Activated T-helper 2 cell treated with anti-CD3 and anti-CD28 coated beads, Interferon-gamma antibody, Interleukin-2, Interleukin-4, amounts not matched to agents 10 μg/mL and 5 μg/mL and 100 μg/mL, durations not matched to agents 14 hours and 24 hours and 36 hours (primary cell): Measurements from ENCODE around the gene UNC5C. TPM values are rescaled to one million over a fixed set of nuclear protein-coding genes. Genes with fewer than 3 reads are reported as not detected.

Experiments
- DNase-seq: peaks from one replicate; pipeline ENCODE4 v3.0.0; 2021; ENCODE audit warnings: low spot score
- H3K27ac Mint-ChIP-seq: one replicate; pipeline ENCODE4 v1.8.0; 2021; ENCODE audit warnings: mixed read lengths
- H3K27me3 Mint-ChIP-seq: one replicate; pipeline ENCODE4 v1.8.0; 2021; ENCODE audit warnings: low read depth, mixed read lengths
- H3K36me3 Mint-ChIP-seq: one replicate; pipeline ENCODE4 v1.8.0; 2021; ENCODE audit warnings: low read depth, mixed read lengths
- H3K4me1 Mint-ChIP-seq: one replicate; pipeline ENCODE4 v1.8.0; 2021; ENCODE audit warnings: low read depth, mixed read lengths
- H3K4me3 Mint-ChIP-seq: one replicate; pipeline ENCODE4 v1.8.0; 2021; ENCODE audit warnings: low read depth, mild to moderate bottlenecking, moderate library complexity, mixed read lengths
- H3K9me3 Mint-ChIP-seq: one replicate; pipeline ENCODE4 v1.8.0; 2021; ENCODE audit warnings: mixed read lengths
- intact Hi-C: fragments of 100-400 bp; cut with micrococcal nuclease; formaldehyde crosslinking; loops from one replicate; pipeline ENCODE4 v1.15.1; 2023
- total RNA-seq: library from RNA; stranded (reverse); gene quantifications from 2 replicates; pipeline ENCODE4 v1.2.3, GENCODE V29; 2022

The UNC5C gene
- total RNA-seq, 1 donor from 2014 or later = 0.11 TPM

- no peak overlapping the region for H3K27ac Mint-ChIP-seq
- H3K36me3 Mint-ChIP-seq = no peaks in the 10 kb centered on the region
- no peak for DNase-seq
- H3K4me3 Mint-ChIP-seq = no peak overlapping the region
- H3K4me1 Mint-ChIP-seq = no peaks in the 10 kb centered on the region
- intact Hi-C loops = no loop called here
- no peaks in the 10 kb centered on the region for H3K9me3 Mint-ChIP-seq
- peaks cover 50% of the 10 kb centered on the region for H3K27me3 Mint-ChIP-seq
These were observed 6.7 kb downstream of the UNC5C start for GRCh38 chr4:95541889-95542607.

- Mint-ChIP-seq H3K27ac (no peak overlapping the region), H3K27me3 (peaks cover 41% of the 10 kb centered on the region), H3K4me1 (no peaks in the 10 kb centered on the region), H3K4me3 (no peak overlapping the region), H3K36me3 (no peaks in the 10 kb centered on the region), H3K9me3 (no peaks in the 10 kb centered on the region)
- intact Hi-C loops = no loop called here
- DNase-seq = no peak
These were observed 7.7 kb downstream of the UNC5C start for GRCh38 chr4:95541094-95541493.

GRCh38 chr4:95540227-95540626, 8.5 kb downstream of the UNC5C start:
- Mint-ChIP-seq H3K4me1 (no peaks in the 10 kb centered on the region), H3K27me3 (peaks cover 34% of the 10 kb centered on the region)
- intact Hi-C loops = no loop called here

GRCh38 chr4:95539106-95539505, 9.7 kb downstream of the UNC5C start:
- no peak for DNase-seq
- Mint-ChIP-seq H3K9me3 (no peaks in the 10 kb centered on the region), H3K27ac (no peak overlapping the region), H3K4me1 (no peaks in the 10 kb centered on the region), H3K4me3 (no peak overlapping the region), H3K36me3 (no peaks in the 10 kb centered on the region), H3K27me3 (peaks cover 33% of the 10 kb centered on the region)
- intact Hi-C loops = no loop called here

More at GRCh38 chr4:95540227-95540626, 8.5 kb downstream of the UNC5C start:
- Mint-ChIP-seq H3K27ac (no peak overlapping the region), H3K4me3 (no peak overlapping the region), H3K36me3 (no peaks in the 10 kb centered on the region), H3K9me3 (no peaks in the 10 kb centered on the region)
- DNase-seq = no peak

- Mint-ChIP-seq H3K4me1 (no peaks in the 10 kb centered on the region), H3K9me3 (no peaks in the 10 kb centered on the region), H3K27ac (no peak overlapping the region), H3K27me3 (peaks cover 32% of the 10 kb centered on the region), H3K36me3 (no peaks in the 10 kb centered on the region), H3K4me3 (no peak overlapping the region)
- DNase-seq = no peak
- intact Hi-C loops = no loop called here
These were observed 10.8 kb downstream of the UNC5C start for GRCh38 chr4:95537863-95538488.

GRCh38 chr4:95537191-95537590, 11.6 kb downstream of the UNC5C start:
- no peak overlapping the region for H3K27ac Mint-ChIP-seq
- no peak overlapping the region for H3K4me3 Mint-ChIP-seq
- intact Hi-C loops = no loop called here
- DNase-seq = no peak
- no peaks in the 10 kb centered on the region for H3K4me1 Mint-ChIP-seq
- peaks cover 26% of the 10 kb centered on the region for H3K27me3 Mint-ChIP-seq
- H3K9me3 Mint-ChIP-seq = no peaks in the 10 kb centered on the region
- H3K36me3 Mint-ChIP-seq = no peaks in the 10 kb centered on the region

- intact Hi-C loops = no loop called here
- Mint-ChIP-seq H3K9me3 (no peaks in the 10 kb centered on the region), H3K36me3 (no peaks in the 10 kb centered on the region)
These were observed 12.1 kb downstream of the UNC5C start for GRCh38 chr4:95536650-95537049.

GRCh38 chr4:95535180-95535579, 13.6 kb downstream of the UNC5C start:
- H3K36me3 Mint-ChIP-seq = no peaks in the 10 kb centered on the region
- H3K27me3 Mint-ChIP-seq = peaks cover 17% of the 10 kb centered on the region
- intact Hi-C loops = no loop called here
- no peak for DNase-seq
- H3K27ac Mint-ChIP-seq = no peak overlapping the region
- H3K9me3 Mint-ChIP-seq = no peaks in the 10 kb centered on the region
- peaks cover 1% of the 10 kb centered on the region for H3K4me1 Mint-ChIP-seq
- no peak overlapping the region for H3K4me3 Mint-ChIP-seq

More at GRCh38 chr4:95536650-95537049, 12.1 kb downstream of the UNC5C start:
- Mint-ChIP-seq H3K4me1 (peaks cover under 1% of the 10 kb centered on the region), H3K27me3 (peaks cover 22% of the 10 kb centered on the region), H3K4me3 (no peak overlapping the region), H3K27ac (no peak overlapping the region)
- DNase-seq = no peak

- no peaks in the 10 kb centered on the region for H3K36me3 Mint-ChIP-seq
- no peak overlapping the region for H3K27ac Mint-ChIP-seq
- DNase-seq = no peak
- H3K4me3 Mint-ChIP-seq = no peak overlapping the region
- peaks cover 13% of the 10 kb centered on the region for H3K27me3 Mint-ChIP-seq
- H3K9me3 Mint-ChIP-seq = no peaks in the 10 kb centered on the region
- H3K4me1 Mint-ChIP-seq = peaks cover 1% of the 10 kb centered on the region
- intact Hi-C loops = no loop called here
These were observed 14.7 kb downstream of the UNC5C start for GRCh38 chr4:95534032-95534431.

GRCh38 chr4:95533254-95533653, 15.5 kb downstream of the UNC5C start:
- H3K27me3 Mint-ChIP-seq = peaks cover 9% of the 10 kb centered on the region
- no peak overlapping the region for H3K4me3 Mint-ChIP-seq
- H3K36me3 Mint-ChIP-seq = no peaks in the 10 kb centered on the region
- no peaks in the 10 kb centered on the region for H3K9me3 Mint-ChIP-seq
- DNase-seq = no peak
- peaks cover 1% of the 10 kb centered on the region for H3K4me1 Mint-ChIP-seq
- intact Hi-C loops = no loop called here
- H3K27ac Mint-ChIP-seq = no peak overlapping the region

- peaks cover 1% of the 10 kb centered on the region for H3K4me1 Mint-ChIP-seq
- H3K27ac Mint-ChIP-seq = no peak overlapping the region
- intact Hi-C loops = no loop called here
- peaks cover 8% of the 10 kb centered on the region for H3K27me3 Mint-ChIP-seq
- H3K9me3 Mint-ChIP-seq = no peaks in the 10 kb centered on the region
- H3K36me3 Mint-ChIP-seq = no peaks in the 10 kb centered on the region
- DNase-seq = no peak
- no peak overlapping the region for H3K4me3 Mint-ChIP-seq
These were observed 16.5 kb downstream of the UNC5C start for GRCh38 chr4:95532305-95532704.

- H3K9me3 Mint-ChIP-seq = no peaks in the 10 kb centered on the region
- H3K27me3 Mint-ChIP-seq = peaks cover 5% of the 10 kb centered on the region
- H3K27ac Mint-ChIP-seq = no peak overlapping the region
- H3K4me1 Mint-ChIP-seq = peaks cover 1% of the 10 kb centered on the region
- intact Hi-C loops = no loop called here
- DNase-seq = no peak
- no peaks in the 10 kb centered on the region for H3K36me3 Mint-ChIP-seq
- no peak overlapping the region for H3K4me3 Mint-ChIP-seq
These were observed 17.6 kb downstream of the UNC5C start for GRCh38 chr4:95531141-95531540.

- Mint-ChIP-seq H3K27ac (no peak overlapping the region), H3K36me3 (no peaks in the 10 kb centered on the region), H3K9me3 (no peaks in the 10 kb centered on the region), H3K27me3 (peaks cover 9% of the 10 kb centered on the region), H3K4me3 (no peak overlapping the region), H3K4me1 (peaks cover 1% of the 10 kb centered on the region)
- DNase-seq = no peak
- intact Hi-C loops = no loop called here
These were observed 18.8 kb downstream of the UNC5C start for GRCh38 chr4:95529946-95530345.
